GM12878 (cell line): Measurements from ENCODE around the gene FSIP1.

ENCODE experiments used
- CBFB ChIP-seq: IDR thresholded peaks from 2 replicates; pipeline ENCODE4 v1.6.1; 2016; ENCODE audit warnings: antibody characterized with exemption, low read depth
- CTCF ChIP-seq, 3 experiments: IDR thresholded peaks in 2 of 3; conservative IDR thresholded peaks in 1 of 3; 2 replicates each; pipeline ENCODE4 v1.5.1; 2011; ENCODE audit warnings: low read depth in 3 of 3, low read length in 3 of 3, mild to moderate bottlenecking in 3 of 3, control low read depth in 2 of 3, moderate library complexity in 2 of 3, inconsistent platforms in 1 of 3, mixed read lengths in 1 of 3; ENCODE audit not compliant: control insufficient read depth in 2 of 3, insufficient read depth in 1 of 3; ENCODE audit errors: extremely low read depth in 1 of 3
- EZH2 ChIP-seq: IDR thresholded peaks from 2 replicates; pipeline ENCODE4 v1.6.1; 2012; ENCODE audit warnings: low read depth, mild to moderate bottlenecking, control low read depth, inconsistent platforms, low read length, borderline replicate concordance; ENCODE audit not compliant: control insufficient read depth
- MYC ChIP-seq: IDR thresholded peaks from 2 replicates; pipeline ENCODE4 v1.6.1; 2011; ENCODE audit warnings: mild to moderate bottlenecking, low read length, moderate library complexity, inconsistent platforms; ENCODE audit not compliant: insufficient read depth, insufficient replicate concordance, insufficient read length, severe bottlenecking
- POLR2A ChIP-seq: IDR thresholded peaks from 2 replicates; pipeline ENCODE4 v1.6.1; 2011; ENCODE audit warnings: low read depth, mild to moderate bottlenecking, low read length
- POLR2AphosphoS5 ChIP-seq: IDR thresholded peaks from 2 replicates; pipeline ENCODE4 v1.6.1; 2011; ENCODE audit warnings: mild to moderate bottlenecking, low read length, inconsistent platforms
- SIN3A ChIP-seq: IDR thresholded peaks from 2 replicates; pipeline ENCODE4 v1.6.1; 2012; ENCODE audit warnings: low read depth, low read length, improper control_type of control experiment
- SMC3 ChIP-seq: IDR thresholded peaks from 2 replicates; pipeline ENCODE4 v1.6.1; 2011; ENCODE audit warnings: low read length, improper control_type of control experiment, borderline replicate concordance

GRCh38 chr15:39793923-39794322, 11.3 kb upstream of the FSIP1 start:
- no peak for TF ChIP-seq MYC
- TF ChIP-seq POLR2AphosphoS5 = no peak
- TF ChIP-seq SIN3A = no peak
- TF ChIP-seq SMC3 = no peak
- no peak for TF ChIP-seq CTCF (IDR thresholded peaks at IDR 0.05 in 2 of 3, conservative IDR thresholded peaks at IDR 0.05 in 1 of 3; ENCODE audit: control insufficient read depth in 2 of 3, extremely low read depth in 1 of 3, insufficient read depth in 1 of 3, low read depth in 3 of 3, low read length in 3 of 3)
- TF ChIP-seq CBFB = no peak
- TF ChIP-seq EZH2 = no peak
- no peak for TF ChIP-seq POLR2A
